A549 (cell line): Measurements from ENCODE around the gene VPS37D. TPM values are rescaled to one million over a fixed set of nuclear protein-coding genes. Genes with fewer than 3 reads are reported as not detected.

Experiments used
- ATAC-seq, 2 experiments: fragments of 200-7000 bp in 1 of 2; fragments of >200 bp in 1 of 2; cut with Nextera tagmentation in 1 of 2; cut with Tn5 transposase in 1 of 2; 3 replicates each; pipeline versions ENCODE4 v1.8.0 to v1.9.1; 2018 to 2020; ENCODE audit warnings: mild to moderate bottlenecking in 1 of 2, moderate library complexity in 1 of 2
- CTCF ChIA-PET: fragments of 300-600 bp; sonication (Branson Sonifier 250); formaldehyde crosslinking; extraction: SDS; loops from one replicate; lab custom pipeline; 2021; ENCODE audit warnings: antibody characterized with exemption, inconsistent platforms; lab: Yijun Ruan, JAX
- POLR2A ChIA-PET: fragments of 350-600 bp; formaldehyde crosslinking; extraction: SDS; loops from one replicate; lab custom pipeline; 2021; ENCODE audit warnings: antibody characterized with exemption, inconsistent platforms; lab: Yijun Ruan, JAX
- DNase-seq, 2 experiments: peaks; one replicate each; pipeline versions ENCODE4 v3.0.0 to v3.0.0-alpha.2; 2011 to 2016; ENCODE audit warnings: low read depth in 1 of 2, low spot score in 1 of 2
- FAIRE-seq: peaks from 2 replicates; lab custom pipeline; 2011; peaks lifted over from hg19 to GRCh38; lab: Jason Lieb, UNC
- H3K27ac ChIP-seq, 2 experiments: fragments of >200 bp; sonication (Bioruptor Twin); formaldehyde crosslinking; 3 replicates each; pipeline ENCODE4 v1.5.1; 2016 to 2017
- H3K4me1 ChIP-seq: fragments of >200 bp; sonication (Bioruptor Twin); formaldehyde crosslinking; 3 replicates; pipeline ENCODE4 v1.6.1; 2016
- H3K4me2 ChIP-seq: fragments of >200 bp; sonication (Bioruptor Twin); formaldehyde crosslinking; 3 replicates; pipeline ENCODE4 v1.6.1; 2016
- H3K4me3 ChIP-seq: fragments of >200 bp; sonication (Bioruptor Twin); formaldehyde crosslinking; 3 replicates; pipeline ENCODE4 v1.5.1; 2016
- H3K9me3 ChIP-seq: fragments of >200 bp; sonication (Bioruptor Twin); formaldehyde crosslinking; 3 replicates; pipeline ENCODE4 v1.6.1; 2016
- CHD2 ChIP-seq: fragments of 150-350 bp; IDR thresholded peaks from 2 replicates; pipeline ENCODE4 v1.6.1; 2014; ENCODE audit warnings: low read length; ENCODE audit not compliant: partially characterized antibody
- CHD4 ChIP-seq: fragments of 200-600 bp; sonication (generic); IDR thresholded peaks from 2 replicates; pipeline ENCODE4 v1.6.1; 2016; ENCODE audit warnings: antibody characterized with exemption, mild to moderate bottlenecking, borderline replicate concordance
- GATA3 ChIP-seq: IDR thresholded peaks from 2 replicates; pipeline ENCODE4 v1.6.1; 2012; ENCODE audit warnings: borderline replicate concordance
- HEYL ChIP-seq: fragments of 250-450 bp; sonication (Bioruptor Pico); IDR thresholded peaks from 2 replicates; pipeline ENCODE4 v1.8.0; 2021; ENCODE audit warnings: mild to moderate bottlenecking, moderate library complexity
- HOXB13 ChIP-seq: fragments of 250-450 bp; sonication (Bioruptor Pico); IDR thresholded peaks from 2 replicates; pipeline ENCODE4 v1.5.0; 2020; ENCODE audit warnings: low read depth, mild to moderate bottlenecking, moderate library complexity
- JUN ChIP-seq, 2 experiments: fragments of >200 bp; sonication (Bioruptor Twin); formaldehyde crosslinking; IDR thresholded peaks; 2 replicates in 1 of 2; 3 replicates in 1 of 2; pipeline ENCODE4 v1.6.1; 2016 to 2017
- KDM5A ChIP-seq: fragments of 200-600 bp; sonication (generic); IDR thresholded peaks from 2 replicates; pipeline ENCODE4 v1.6.1; 2016; ENCODE audit warnings: antibody characterized with exemption, mild to moderate bottlenecking
- NFE2L2 ChIP-seq: fragments of 150-350 bp; conservative IDR thresholded peaks from 2 replicates; pipeline ENCODE4 v1.6.1; 2014; ENCODE audit warnings: low read length
- NPAS2 ChIP-seq: fragments of 250-450 bp; sonication (Bioruptor Pico); IDR thresholded peaks from 2 replicates; pipeline ENCODE4 v1.8.0; 2022; ENCODE audit warnings: mild to moderate bottlenecking, moderate library complexity, borderline replicate concordance
- RAD21 ChIP-seq, 2 experiments: fragments of >200 bp in 1 of 2; sonication (Bioruptor Twin) in 1 of 2; formaldehyde crosslinking in 1 of 2; IDR thresholded peaks in 1 of 2; conservative IDR thresholded peaks in 1 of 2; 2 replicates in 1 of 2; 3 replicates in 1 of 2; pipeline ENCODE4 v1.6.1; 2012 to 2018; ENCODE audit warnings: inconsistent platforms in 1 of 2
- RARB ChIP-seq: fragments of 250-450 bp; sonication (Bioruptor Pico); IDR thresholded peaks from 2 replicates; pipeline ENCODE4 v1.8.0; 2021; ENCODE audit warnings: mild to moderate bottlenecking, moderate library complexity
- RNF2 ChIP-seq: fragments of 200-600 bp; sonication (generic); IDR thresholded peaks from 2 replicates; pipeline ENCODE4 v1.6.1; 2016; ENCODE audit warnings: low read depth, mild to moderate bottlenecking, antibody characterized with exemption, moderate library complexity, borderline replicate concordance
- SMC3 ChIP-seq: fragments of >200 bp; sonication (Bioruptor Twin); formaldehyde crosslinking; IDR thresholded peaks from 3 replicates; pipeline ENCODE4 v1.6.1; 2018; ENCODE audit warnings: inconsistent platforms
- SREBF2 ChIP-seq: fragments of 450-650 bp; IDR thresholded peaks from 2 replicates; pipeline ENCODE4 v1.6.1; 2014; ENCODE audit warnings: mild to moderate bottlenecking, moderate library complexity
- TFCP2L1 ChIP-seq: fragments of 250-450 bp; sonication (Bioruptor Pico); IDR thresholded peaks from 2 replicates; pipeline ENCODE4 v1.5.0; 2021; ENCODE audit warnings: mild to moderate bottlenecking
- WGBS: methylation state at CpG from one replicate; pipeline ENCODE4 v1.1.6; 2017; ENCODE audit errors: missing lambda C conversion rate; 5-methylcytosine and 5-hydroxymethylcytosine counted together
- polyA plus RNA-seq, 4 experiments: library from polyadenylated mRNA; depleted of rRNA in 3 of 4; stranded (reverse); fragments of >200 nt; fragmentation: RNase III in 1 of 4; extraction: RNeasy Plus Mini Kit Qiagen cat#74134 plus additional on column Dnase treatment in 1 of 4; gene quantifications; 2 replicates in 3 of 4; 3 replicates in 1 of 4; pipeline ENCODE4 v1.2.3, GENCODE V29; 2011 to 2017
- TF ChIP-seq, protein P1 (sequence below): IDR thresholded peaks from 2 replicates; pipeline ENCODE4 v1.6.1; 2012
- TF ChIP-seq, protein P2 (sequence below): fragments of 150-350 bp; IDR thresholded peaks from 2 replicates; pipeline ENCODE4 v1.6.1; 2014; ENCODE audit warnings: low read depth, mild to moderate bottlenecking, low read length

VPS37D gene
- polyA plus RNA-seq, 2 of the 4 experiments (the other 2 are of a cell fraction) = 2.6 to 3.3 TPM

GRCh38 chr7:73624669-73625001 is 43.0 kb upstream of the VPS37D start:
- TF ChIP-seq RNF2 = no peak
- TF ChIP-seq, protein P1, sequence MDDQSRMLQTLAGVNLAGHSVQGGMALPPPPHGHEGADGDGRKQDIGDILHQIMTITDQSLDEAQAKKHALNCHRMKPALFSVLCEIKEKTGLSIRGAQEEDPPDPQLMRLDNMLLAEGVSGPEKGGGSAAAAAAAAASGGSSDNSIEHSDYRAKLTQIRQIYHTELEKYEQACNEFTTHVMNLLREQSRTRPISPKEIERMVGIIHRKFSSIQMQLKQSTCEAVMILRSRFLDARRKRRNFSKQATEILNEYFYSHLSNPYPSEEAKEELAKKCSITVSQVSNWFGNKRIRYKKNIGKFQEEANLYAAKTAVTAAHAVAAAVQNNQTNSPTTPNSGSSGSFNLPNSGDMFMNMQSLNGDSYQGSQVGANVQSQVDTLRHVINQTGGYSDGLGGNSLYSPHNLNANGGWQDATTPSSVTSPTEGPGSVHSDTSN = no peak
- TF ChIP-seq SMC3 = no peak
- no peak for TF ChIP-seq NFE2L2
- no peak for TF ChIP-seq KDM5A
- TF ChIP-seq RARB (CRISPR knock-in tag) = no peak
- TF ChIP-seq NPAS2 = no peak
- TF ChIP-seq SREBF2 = no peak
- TF ChIP-seq, protein P2, sequence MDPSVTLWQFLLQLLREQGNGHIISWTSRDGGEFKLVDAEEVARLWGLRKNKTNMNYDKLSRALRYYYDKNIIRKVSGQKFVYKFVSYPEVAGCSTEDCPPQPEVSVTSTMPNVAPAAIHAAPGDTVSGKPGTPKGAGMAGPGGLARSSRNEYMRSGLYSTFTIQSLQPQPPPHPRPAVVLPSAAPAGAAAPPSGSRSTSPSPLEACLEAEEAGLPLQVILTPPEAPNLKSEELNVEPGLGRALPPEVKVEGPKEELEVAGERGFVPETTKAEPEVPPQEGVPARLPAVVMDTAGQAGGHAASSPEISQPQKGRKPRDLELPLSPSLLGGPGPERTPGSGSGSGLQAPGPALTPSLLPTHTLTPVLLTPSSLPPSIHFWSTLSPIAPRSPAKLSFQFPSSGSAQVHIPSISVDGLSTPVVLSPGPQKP = no peak
- TF ChIP-seq CHD2 = no peak
- no peak for FAIRE-seq
- POLR2A ChIA-PET = interaction anchor here (0.6 to 1.4 kb wide), 6 partner anchors 12 to 114 kb away, joined by 3 to 7 read pairs (median 4); partner anchors contain the start of genes ABHD11 and BCL7B
- Histone ChIP-seq H3K4me2 (peak overlapping the region; percentile 96), H3K4me3 (peak overlapping the region; percentile 55), H3K4me1 (peaks cover 31% of the 10 kb centered on the region), H3K27ac (peak overlapping the region; percentile 71 to 92; a peak in 4 of 6 replicates), H3K9me3 (no peaks in the 10 kb centered on the region)
- WGBS = 44% methylated on average over 9 of the region's 9 CpGs
- DNase-seq = no peak
- no peak for ATAC-seq
- CTCF ChIA-PET = interaction anchor here (0.7 to 8.4 kb wide), 5 partner anchors 10 to 110 kb away, joined by 3 to 98 read pairs (median 16); partner anchors contain the start of gene VPS37D

- POLR2A ChIA-PET = interaction anchor here (1.4 kb wide), 2 partner anchors 80 to 90 kb away, joined by 3 to 5 read pairs; no protein-coding TSS in a partner anchor
- no peak overlapping the region for H3K4me3 ChIP-seq
- WGBS = 94% methylated on average over 11 of the region's 11 CpGs
- H3K4me2 ChIP-seq = no peak overlapping the region
- H3K27ac ChIP-seq = no peak overlapping the region
- ATAC-seq = no peak
- CTCF ChIA-PET = interaction anchor here (0.8 to 8.4 kb wide), 5 partner anchors 11 to 100 kb away, joined by 3 to 98 read pairs (median 16); partner anchors contain the start of gene VPS37D
- no peak for FAIRE-seq
- no peaks in the 10 kb centered on the region for H3K9me3 ChIP-seq
- TF ChIP-seq GATA3 = no peak
- H3K4me1 ChIP-seq = peaks cover 32% of the 10 kb centered on the region
- no peak for DNase-seq
Observed at GRCh38 chr7:73625276-73625675, 42.4 kb upstream of the VPS37D start.

GRCh38 chr7:73626814-73627213 is 40.8 kb upstream of the VPS37D start:
- FAIRE-seq (no peak), ATAC-seq (peak; percentile 37 to 47; a peak in 4 of 6 replicates), DNase-seq (no peak)
- 0 out of 6 replicates have a peak overlapping the region, but pooled peaks of 1 of the 2 experiments have one; percentile 22 for H3K27ac ChIP-seq
- TF ChIP-seq HEYL (CRISPR knock-in tag) (no peak), RAD21 (conservative IDR thresholded peaks at IDR 0.05 in 1 of 2, IDR thresholded peaks at IDR 0.05 in 1 of 2) (0 out of 5 replicates have a peak, but pooled peaks of 1 of the 2 experiments have one; percentile 6), HOXB13 (CRISPR knock-in tag) (no peak), NPAS2 (no peak)
- ChIA-PET CTCF (interaction anchor here (1.2 to 8.4 kb wide), 7 partner anchors 12 to 158 kb away, joined by 3 to 98 read pairs (median 16); no protein-coding TSS in a partner anchor), POLR2A (no interaction called here)
- no peak overlapping the region for H3K4me2 ChIP-seq
- peaks cover 32% of the 10 kb centered on the region for H3K4me1 ChIP-seq
- WGBS = 44% methylated on average over 3 of the region's 3 CpGs
- H3K4me3 ChIP-seq = no peak overlapping the region
- no peaks in the 10 kb centered on the region for H3K9me3 ChIP-seq

- POLR2A ChIA-PET = interaction anchor here (0.5 to 1.0 kb wide), 2 partner anchors 104 to 214 kb away, joined by 4 read pairs; partner anchors contain the start of gene METTL27
- ATAC-seq (no peak), FAIRE-seq (no peak), DNase-seq (no peak)
- Histone ChIP-seq H3K27ac (peak overlapping the region; percentile 39 to 50; a peak in 5 of 6 replicates), H3K4me2 (no peak overlapping the region), H3K4me3 (no peak overlapping the region), H3K9me3 (no peaks in the 10 kb centered on the region), H3K4me1 (peaks cover 19% of the 10 kb centered on the region)
- TF ChIP-seq TFCP2L1 (CRISPR knock-in tag) (no peak), JUN (IDR thresholded peaks at IDR 0.05) (no peak), CHD4 (no peak), NPAS2 (no peak)
- WGBS = 72% methylated on average over 4 of the region's 4 CpGs
- CTCF ChIA-PET = interaction anchor here (0.6 to 8.4 kb wide), 25 partner anchors 9 to 963 kb away, joined by 3 to 98 read pairs (median 6); partner anchors contain the start of gene VPS37D
Observed at GRCh38 chr7:73628504-73628903, 39.1 kb upstream of the VPS37D start.
